HepG2 (cell line): ENCODE data around the gene GPR137. TPM values are rescaled to one million over a fixed set of nuclear protein-coding genes. Genes with fewer than 3 reads are reported as not detected.

ENCODE experiments used
- CEBPG ChIP-seq: IDR thresholded peaks from 2 replicates; pipeline ENCODE4 v1.6.1; 2016
- GABPA ChIP-seq, 2 experiments: IDR thresholded peaks; 2 replicates each; pipeline ENCODE4 v1.6.1; 2011 to 2016; ENCODE audit warnings: low read depth in 2 of 2, low read length in 1 of 2, missing biosample characterization in 1 of 2, missing genetic modification characterization in 1 of 2
- KLF6 ChIP-seq: IDR thresholded peaks from 2 replicates; pipeline ENCODE4 v1.8.0; 2016; ENCODE audit warnings: missing biosample characterization, missing genetic modification reagents
- NFYC ChIP-seq: IDR thresholded peaks from 2 replicates; pipeline ENCODE4 v1.6.1; 2016; ENCODE audit warnings: missing genetic modification reagents, missing compliant biosample characterization
- SCMH1 ChIP-seq: sonication (generic); formaldehyde crosslinking; IDR thresholded peaks from 2 replicates; pipeline ENCODE4 v1.9.0; 2021; ENCODE audit warnings: missing genetic modification reagents, mild to moderate bottlenecking, borderline replicate concordance
- SRY ChIP-seq: sonication (generic); formaldehyde crosslinking; IDR thresholded peaks from 2 replicates; pipeline ENCODE4 v1.8.0; 2022; ENCODE audit warnings: mild to moderate bottlenecking, missing genetic modification reagents
- SUZ12 ChIP-seq: fragments of 150-350 bp; IDR thresholded peaks from 2 replicates; pipeline ENCODE4 v1.6.1; 2014; ENCODE audit warnings: low read depth, low read length
- TRIM24 ChIP-seq: sonication (generic); formaldehyde crosslinking; IDR thresholded peaks from 2 replicates; pipeline ENCODE4 v1.8.0; 2022; ENCODE audit warnings: mild to moderate bottlenecking, missing genetic modification reagents
- YEATS4 ChIP-seq: sonication (generic); formaldehyde crosslinking; IDR thresholded peaks from 2 replicates; pipeline ENCODE4 v1.4.0; 2020; ENCODE audit warnings: missing genetic modification reagents, borderline replicate concordance
- ZBTB7B ChIP-seq: sonication (generic); formaldehyde crosslinking; IDR thresholded peaks from 2 replicates; pipeline ENCODE4 v1.4.0; 2020; ENCODE audit warnings: missing genetic modification reagents
- ZNF431 ChIP-seq: sonication (generic); formaldehyde crosslinking; IDR thresholded peaks from 2 replicates; pipeline ENCODE4 v1.9.0; 2022; ENCODE audit warnings: missing genetic modification reagents, low read depth, mild to moderate bottlenecking, borderline replicate concordance
- ZNF557 ChIP-seq: sonication (generic); formaldehyde crosslinking; IDR thresholded peaks from 2 replicates; pipeline ENCODE4 v1.4.0; 2020; ENCODE audit warnings: missing genetic modification reagents
- ZNF577 ChIP-seq: sonication (generic); formaldehyde crosslinking; IDR thresholded peaks from 2 replicates; pipeline ENCODE4 v1.4.0; 2020; ENCODE audit warnings: mild to moderate bottlenecking, low read depth, missing genetic modification reagents, borderline replicate concordance
- ZNF777 ChIP-seq: sonication (generic); formaldehyde crosslinking; IDR thresholded peaks from 2 replicates; pipeline ENCODE4 v1.4.0; 2020; ENCODE audit warnings: missing genetic modification reagents
- polyA plus RNA-seq, 8 experiments: library from polyadenylated mRNA; depleted of rRNA in 3 of 8; stranded (reverse) in 7 of 8; unstranded in 1 of 8; fragments of >200 nt; fragmentation: Illumina TruSeq in 4 of 8; extraction: Trizol in 4 of 8; gene quantifications; 2 replicates each; pipeline versions ENCODE4 v1.2.1 to v1.2.3, GENCODE V29; 2011 to 2016; ENCODE audit warnings: low read depth in 4 of 8, missing spikeins in 1 of 8, mixed read lengths in 1 of 8; ENCODE audit not compliant: insufficient read depth in 1 of 8
- total RNA-seq, 5 experiments: library from RNA; depleted of rRNA; stranded (reverse); fragments of >200 nt; fragmentation: Illumina TruSeq; extraction: Trizol; gene quantifications; 2 replicates each; pipeline ENCODE4 v1.2.3, GENCODE V29; 2016; ENCODE audit warnings: low read depth in 1 of 5
- TF ChIP-seq, protein P1 (sequence below): sonication (generic); formaldehyde crosslinking; IDR thresholded peaks from 2 replicates; pipeline ENCODE4 v1.5.0; 2020; ENCODE audit warnings: missing genetic modification reagents
- TF ChIP-seq, protein P2 (sequence below): sonication (generic); formaldehyde crosslinking; IDR thresholded peaks from 2 replicates; pipeline ENCODE4 v1.8.0; 2022; ENCODE audit warnings: missing genetic modification reagents, low read depth, mild to moderate bottlenecking, borderline replicate concordance
- TF ChIP-seq, protein P3 (sequence below): sonication (generic); formaldehyde crosslinking; IDR thresholded peaks from 2 replicates; pipeline ENCODE4 v1.4.0; 2020; ENCODE audit warnings: missing genetic modification reagents
- TF ChIP-seq, protein P4 (sequence below): sonication (generic); formaldehyde crosslinking; conservative IDR thresholded peaks from 2 replicates; pipeline ENCODE4 v1.5.0; 2020; ENCODE audit warnings: missing genetic modification reagents

GPR137 gene
- total and polyA plus RNA-seq, 2 of the 13 experiments (the other 11 are each of a cell fraction or from before 2014, with no cell fraction given), result 8.5 to 13.2 TPM

DNA sequence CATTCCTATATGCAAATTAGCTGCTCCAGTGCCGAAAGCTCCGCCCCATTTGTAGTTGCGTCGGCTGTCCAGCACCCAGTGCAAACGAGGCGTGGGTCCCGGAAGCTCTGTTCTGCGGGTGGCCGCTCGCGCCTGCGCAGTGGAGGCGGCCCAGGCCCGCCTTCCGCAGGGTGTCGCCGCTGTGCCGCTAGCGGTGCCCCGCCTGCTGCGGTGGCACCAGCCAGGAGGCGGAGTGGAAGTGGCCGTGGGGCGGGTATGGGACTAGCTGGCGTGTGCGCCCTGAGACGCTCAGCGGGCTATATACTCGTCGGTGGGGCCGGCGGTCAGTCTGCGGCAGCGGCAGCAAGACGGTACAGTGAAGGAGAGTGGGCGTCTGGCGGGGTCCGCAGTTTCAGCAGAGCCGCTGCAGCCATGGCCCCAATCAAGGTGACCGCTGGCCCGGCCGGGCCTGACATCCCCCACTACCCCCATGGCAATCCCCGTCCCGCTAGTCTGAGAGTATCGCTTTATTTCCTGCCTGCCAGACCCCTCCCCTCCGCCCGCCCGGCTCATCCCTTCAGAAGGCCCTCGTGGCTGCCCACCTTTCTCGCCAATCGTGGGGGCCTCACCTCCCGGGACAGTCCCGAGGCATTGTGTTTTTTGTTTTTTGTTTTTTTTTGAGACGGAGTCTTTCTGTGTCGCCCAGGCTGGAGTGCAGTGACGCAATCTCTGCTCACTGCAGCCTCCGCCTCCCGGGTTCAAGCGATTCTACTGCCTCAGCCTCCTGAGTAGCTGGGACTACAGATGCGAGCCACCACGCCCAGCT lies 32.5 kb downstream of the GPR137 start, which contains the start of gene PRDX5 (continued):
- TF ChIP-seq, protein P1, sequence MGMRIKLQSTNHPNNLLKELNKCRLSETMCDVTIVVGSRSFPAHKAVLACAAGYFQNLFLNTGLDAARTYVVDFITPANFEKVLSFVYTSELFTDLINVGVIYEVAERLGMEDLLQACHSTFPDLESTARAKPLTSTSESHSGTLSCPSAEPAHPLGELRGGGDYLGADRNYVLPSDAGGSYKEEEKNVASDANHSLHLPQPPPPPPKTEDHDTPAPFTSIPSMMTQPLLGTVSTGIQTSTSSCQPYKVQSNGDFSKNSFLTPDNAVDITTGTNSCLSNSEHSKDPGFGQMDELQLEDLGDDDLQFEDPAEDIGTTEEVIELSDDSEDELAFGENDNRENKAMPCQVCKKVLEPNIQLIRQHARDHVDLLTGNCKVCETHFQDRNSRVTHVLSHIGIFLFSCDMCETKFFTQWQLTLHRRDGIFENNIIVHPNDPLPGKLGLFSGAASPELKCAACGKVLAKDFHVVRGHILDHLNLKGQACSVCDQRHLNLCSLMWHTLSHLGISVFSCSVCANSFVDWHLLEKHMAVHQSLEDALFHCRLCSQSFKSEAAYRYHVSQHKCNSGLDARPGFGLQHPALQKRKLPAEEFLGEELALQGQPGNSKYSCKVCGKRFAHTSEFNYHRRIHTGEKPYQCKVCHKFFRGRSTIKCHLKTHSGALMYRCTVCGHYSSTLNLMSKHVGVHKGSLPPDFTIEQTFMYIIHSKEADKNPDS (CRISPR knock-in tag), result 0 out of 2 replicates have a peak, but pooled peaks have one; percentile 67
- TF ChIP-seq ZNF577 (CRISPR knock-in tag), result no peak
- TF ChIP-seq, protein P2, sequence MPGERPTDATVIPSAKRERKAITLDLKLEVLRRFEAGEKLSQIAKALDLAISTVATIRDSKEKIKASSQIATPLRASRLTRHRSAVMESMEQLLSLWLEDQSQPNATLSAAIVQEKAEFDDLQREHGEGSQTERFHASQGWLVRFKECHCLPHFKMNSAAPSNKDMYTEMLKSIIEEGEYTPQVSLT (CRISPR knock-in tag), result no peak
- TF ChIP-seq ZNF557 (CRISPR knock-in tag), result no peak
- no peak for TF ChIP-seq KLF6
- TF ChIP-seq, protein P3, sequence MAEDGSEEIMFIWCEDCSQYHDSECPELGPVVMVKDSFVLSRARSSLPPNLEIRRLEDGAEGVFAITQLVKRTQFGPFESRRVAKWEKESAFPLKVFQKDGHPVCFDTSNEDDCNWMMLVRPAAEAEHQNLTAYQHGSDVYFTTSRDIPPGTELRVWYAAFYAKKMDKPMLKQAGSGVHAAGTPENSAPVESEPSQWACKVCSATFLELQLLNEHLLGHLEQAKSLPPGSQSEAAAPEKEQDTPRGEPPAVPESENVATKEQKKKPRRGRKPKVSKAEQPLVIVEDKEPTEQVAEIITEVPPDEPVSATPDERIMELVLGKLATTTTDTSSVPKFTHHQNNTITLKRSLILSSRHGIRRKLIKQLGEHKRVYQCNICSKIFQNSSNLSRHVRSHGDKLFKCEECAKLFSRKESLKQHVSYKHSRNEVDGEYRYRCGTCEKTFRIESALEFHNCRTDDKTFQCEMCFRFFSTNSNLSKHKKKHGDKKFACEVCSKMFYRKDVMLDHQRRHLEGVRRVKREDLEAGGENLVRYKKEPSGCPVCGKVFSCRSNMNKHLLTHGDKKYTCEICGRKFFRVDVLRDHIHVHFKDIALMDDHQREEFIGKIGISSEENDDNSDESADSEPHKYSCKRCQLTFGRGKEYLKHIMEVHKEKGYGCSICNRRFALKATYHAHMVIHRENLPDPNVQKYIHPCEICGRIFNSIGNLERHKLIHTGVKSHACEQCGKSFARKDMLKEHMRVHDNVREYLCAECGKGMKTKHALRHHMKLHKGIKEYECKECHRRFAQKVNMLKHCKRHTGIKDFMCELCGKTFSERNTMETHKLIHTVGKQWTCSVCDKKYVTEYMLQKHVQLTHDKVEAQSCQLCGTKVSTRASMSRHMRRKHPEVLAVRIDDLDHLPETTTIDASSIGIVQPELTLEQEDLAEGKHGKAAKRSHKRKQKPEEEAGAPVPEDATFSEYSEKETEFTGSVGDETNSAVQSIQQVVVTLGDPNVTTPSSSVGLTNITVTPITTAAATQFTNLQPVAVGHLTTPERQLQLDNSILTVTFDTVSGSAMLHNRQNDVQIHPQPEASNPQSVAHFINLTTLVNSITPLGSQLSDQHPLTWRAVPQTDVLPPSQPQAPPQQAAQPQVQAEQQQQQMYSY (CRISPR knock-in tag), result peak; percentile 46; the same call in 1 of the 2 replicates
- no peak for TF ChIP-seq TRIM24 (CRISPR knock-in tag)
- peak; percentile 62 for TF ChIP-seq GABPA (IDR thresholded peaks at IDR 0.05; ENCODE audit: low read depth, low read length)
- TF ChIP-seq GABPA (CRISPR knock-in tag; IDR thresholded peaks at IDR 0.05; ENCODE audit: low read depth), result no peak
- TF ChIP-seq ZNF431 (CRISPR knock-in tag), result 0 out of 2 replicates have a peak, but pooled peaks have one; percentile 52
- no peak for TF ChIP-seq ZBTB7B (CRISPR knock-in tag)
- 0 out of 2 replicates have a peak, but pooled peaks have one; percentile 27 for TF ChIP-seq ZNF777
- TF ChIP-seq CEBPG (CRISPR knock-in tag), result peak; percentile 78
- TF ChIP-seq YEATS4, result peak; percentile 20
- TF ChIP-seq SUZ12, result no peak
- TF ChIP-seq, protein P4, sequence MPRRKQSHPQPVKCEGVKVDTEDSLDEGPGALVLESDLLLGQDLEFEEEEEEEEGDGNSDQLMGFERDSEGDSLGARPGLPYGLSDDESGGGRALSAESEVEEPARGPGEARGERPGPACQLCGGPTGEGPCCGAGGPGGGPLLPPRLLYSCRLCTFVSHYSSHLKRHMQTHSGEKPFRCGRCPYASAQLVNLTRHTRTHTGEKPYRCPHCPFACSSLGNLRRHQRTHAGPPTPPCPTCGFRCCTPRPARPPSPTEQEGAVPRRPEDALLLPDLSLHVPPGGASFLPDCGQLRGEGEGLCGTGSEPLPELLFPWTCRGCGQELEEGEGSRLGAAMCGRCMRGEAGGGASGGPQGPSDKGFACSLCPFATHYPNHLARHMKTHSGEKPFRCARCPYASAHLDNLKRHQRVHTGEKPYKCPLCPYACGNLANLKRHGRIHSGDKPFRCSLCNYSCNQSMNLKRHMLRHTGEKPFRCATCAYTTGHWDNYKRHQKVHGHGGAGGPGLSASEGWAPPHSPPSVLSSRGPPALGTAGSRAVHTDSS (CRISPR knock-in tag), result 0 out of 2 replicates have a peak, but pooled peaks have one; percentile 79
- TF ChIP-seq SRY, result peak; percentile 73; the same call in 1 of the 2 replicates
- no peak for TF ChIP-seq NFYC (CRISPR knock-in tag)
- no peak for TF ChIP-seq SCMH1 (CRISPR knock-in tag)
